HepG2 (cell line): ENCODE results near the gene SPON1. TPM values are rescaled to one million over a fixed set of nuclear protein-coding genes. Genes with fewer than 3 reads are reported as not detected.

Experiments
- ATAC-seq: fragments of 200-7000 bp; cut with Tn5 transposase; 3 replicates; pipeline ENCODE4 v1.9.1; 2020; ENCODE audit warnings: mild to moderate bottlenecking, moderate library complexity
- BruUV-seq: library from RNA; stranded (reverse); fragments of 400-500 nt; replicated peaks from 2 replicates; lab custom pipeline; 2021; lab: Mats Ljungman, UMichigan
- CTCF ChIA-PET: fragments of 300-600 bp; formaldehyde crosslinking; extraction: SDS; loops from one replicate; lab custom pipeline; 2021; ENCODE audit warnings: low total read pairs, inconsistent platforms, low intra/inter-chr PET ratio; lab: Yijun Ruan, JAX
- POLR2A ChIA-PET: fragments of 350-600 bp; sonication (Branson Sonifier 250); formaldehyde crosslinking; loops from one replicate; lab custom pipeline; 2020; ENCODE audit warnings: antibody characterized with exemption, inconsistent platforms; lab: Yijun Ruan, JAX
- DNase-seq: peaks from one replicate; pipeline ENCODE4 v3.0.0-alpha.2; 2015; ENCODE audit warnings: low spot score
- FAIRE-seq: peaks from 3 replicates; lab custom pipeline; 2011; peaks lifted over from hg19 to GRCh38; lab: Jason Lieb, UNC
- H2AFZ ChIP-seq: one replicate; pipeline ENCODE4 v1.6.1; 2011; ENCODE audit warnings: low read length, inconsistent platforms
- H3K27ac ChIP-seq: fragments of 300-600 bp; 3 replicates; pipeline ENCODE4 v1.8.0; 2011; ENCODE audit warnings: mixed run types, mild to moderate bottlenecking, mixed read lengths, low read length, inconsistent platforms; ENCODE audit not compliant: insufficient read depth; ENCODE audit errors: extremely low read length
- H3K27me3 ChIP-seq, 2 experiments: fragments of 200-600 bp in 1 of 2; 2 replicates in 1 of 2; 3 replicates in 1 of 2; pipeline versions ENCODE4 v1.6.0 to v1.8.0; 2011; ENCODE audit warnings: low read length in 2 of 2, mild to moderate bottlenecking in 2 of 2, moderate library complexity in 2 of 2, inconsistent platforms in 1 of 2; ENCODE audit not compliant: insufficient read depth in 2 of 2, control insufficient read depth in 1 of 2
- H3K36me3 ChIP-seq, 2 experiments: fragments of 200-600 bp in 1 of 2; replicated peaks in 1 of 2; 2 replicates in 1 of 2; 3 replicates in 1 of 2; pipeline versions ENCODE4 v1.5.1 to v1.8.0; 2011; ENCODE audit warnings: low read length in 2 of 2, inconsistent platforms in 1 of 2; ENCODE audit not compliant: insufficient read depth in 2 of 2, control insufficient read depth in 1 of 2
- H3K4me1 ChIP-seq: 2 replicates; pipeline ENCODE4 v1.5.1; 2012; ENCODE audit warnings: low read length, inconsistent platforms; ENCODE audit not compliant: insufficient read depth
- H3K4me2 ChIP-seq: 2 replicates; pipeline ENCODE4 v1.6.0; 2011; ENCODE audit warnings: low read depth, low read length, inconsistent platforms
- H3K4me3 ChIP-seq, 3 experiments: fragments of 200-600 bp in 1 of 3; sonication (generic), shearing (Covaris generic) in 1 of 3; replicated peaks in 1 of 3; 2 replicates each; pipeline ENCODE4 v1.5.1; 2011 to 2016; ENCODE audit warnings: low read length in 3 of 3, inconsistent platforms in 2 of 3, low read depth in 2 of 3, mild to moderate bottlenecking in 2 of 3, control low read depth in 1 of 3, mixed read lengths in 1 of 3; ENCODE audit not compliant: insufficient read depth in 1 of 3
- H3K79me2 ChIP-seq: one replicate; pipeline ENCODE4 v1.6.1; 2011; ENCODE audit warnings: low read length, inconsistent platforms; ENCODE audit not compliant: insufficient read depth
- H3K9ac ChIP-seq: 2 replicates; pipeline ENCODE4 v1.6.0; 2011; ENCODE audit warnings: mild to moderate bottlenecking, low read depth, low read length, inconsistent platforms; ENCODE audit not compliant: insufficient read depth
- H3K9me3 ChIP-seq: 2 replicates; pipeline ENCODE4 v1.5.1; 2012; ENCODE audit warnings: mild to moderate bottlenecking, low read length
- H4K20me1 ChIP-seq: 2 replicates; pipeline ENCODE4 v1.6.0; 2011; ENCODE audit warnings: inconsistent platforms, mild to moderate bottlenecking, low read length, moderate library complexity; ENCODE audit not compliant: insufficient read depth
- E2F1 ChIP-seq: sonication (generic); formaldehyde crosslinking; IDR thresholded peaks from 2 replicates; pipeline ENCODE4 v1.5.0; 2020; ENCODE audit warnings: missing genetic modification reagents
- HCFC1 ChIP-seq: fragments of 150-350 bp; IDR thresholded peaks from 2 replicates; pipeline ENCODE4 v1.6.1; 2014; ENCODE audit warnings: low read depth, low read length
- ISL2 ChIP-seq: sonication (generic); formaldehyde crosslinking; IDR thresholded peaks from 2 replicates; pipeline ENCODE4 v1.5.0; 2020; ENCODE audit warnings: missing genetic modification reagents
- MAX ChIP-seq: IDR thresholded peaks from 2 replicates; pipeline ENCODE4 v1.6.1; 2012; ENCODE audit warnings: inconsistent platforms
- MTERF4 ChIP-seq: sonication (generic); formaldehyde crosslinking; IDR thresholded peaks from 2 replicates; pipeline ENCODE4 v1.8.0; 2023; ENCODE audit warnings: mild to moderate bottlenecking, missing genetic modification reagents
- RARA ChIP-seq: IDR thresholded peaks from 2 replicates; pipeline ENCODE4 v1.6.1; 2016; ENCODE audit warnings: missing genetic modification reagents, missing compliant biosample characterization
- RBM22 ChIP-seq: fragments of 200-400 bp; formaldehyde crosslinking; optimal IDR thresholded peaks from 2 replicates; pipeline ENCODE3; 2017; ENCODE audit warnings: mild to moderate bottlenecking, low read length, moderate library complexity
- RXRB ChIP-seq: IDR thresholded peaks from 2 replicates; pipeline ENCODE4 v1.6.1; 2016; ENCODE audit warnings: borderline replicate concordance, missing genetic modification reagents, missing compliant biosample characterization
- TSC22D2 ChIP-seq: sonication (generic); formaldehyde crosslinking; IDR thresholded peaks from 2 replicates; pipeline ENCODE4 v1.5.1; 2020; ENCODE audit warnings: missing genetic modification reagents, mild to moderate bottlenecking, borderline replicate concordance
- YEATS2 ChIP-seq: sonication (generic); formaldehyde crosslinking; IDR thresholded peaks from 2 replicates; pipeline ENCODE4 v1.4.0; 2020; ENCODE audit warnings: missing genetic modification reagents, borderline replicate concordance
- ZBTB1 ChIP-seq: sonication (generic); formaldehyde crosslinking; IDR thresholded peaks from 2 replicates; pipeline ENCODE4 v1.4.0; 2020; ENCODE audit warnings: missing genetic modification reagents, borderline replicate concordance
- ZNF513 ChIP-seq: sonication (generic); formaldehyde crosslinking; conservative IDR thresholded peaks from 2 replicates; pipeline ENCODE4 v1.5.0; 2020; ENCODE audit warnings: missing genetic modification reagents
- ZNF761 ChIP-seq: sonication (generic); formaldehyde crosslinking; conservative IDR thresholded peaks from 2 replicates; pipeline ENCODE4 v1.4.0; 2020; ENCODE audit warnings: mild to moderate bottlenecking, missing genetic modification reagents
- ZSCAN22 ChIP-seq: sonication (generic); formaldehyde crosslinking; IDR thresholded peaks from 2 replicates; pipeline ENCODE4 v1.4.0; 2020; ENCODE audit warnings: mild to moderate bottlenecking, missing genetic modification reagents
- WGBS: methylation state at CpG from one replicate; pipeline ENCODE4 v1.1.6; 2017; ENCODE audit warnings: low lambda C conversion rate; 5-methylcytosine and 5-hydroxymethylcytosine counted together
- in situ Hi-C: cut with HindIII; loops from 2 replicates; pipeline ENCODE4 v1.10.0; 2017; ENCODE audit warnings: low pct_unique_long_range_greater_than_20kb; ENCODE audit not compliant: extremely low pct_ligation_motif_present
- intact Hi-C: fragments of 100-400 bp; cut with micrococcal nuclease; formaldehyde crosslinking; loops from one replicate; pipeline ENCODE4 v1.10.0; 2022; ENCODE audit not compliant: unreplicated experiment
- polyA plus RNA-seq, 8 experiments: library from polyadenylated mRNA; depleted of rRNA in 3 of 8; stranded (reverse) in 7 of 8; unstranded in 1 of 8; fragments of >200 nt; fragmentation: Illumina TruSeq in 4 of 8; extraction: Trizol in 4 of 8; gene quantifications; 2 replicates each; pipeline versions ENCODE4 v1.2.1 to v1.2.3, GENCODE V29; 2011 to 2016; ENCODE audit warnings: low read depth in 4 of 8, missing spikeins in 1 of 8, mixed read lengths in 1 of 8; ENCODE audit not compliant: insufficient read depth in 1 of 8
- total RNA-seq, 5 experiments: library from RNA; depleted of rRNA; stranded (reverse); fragments of >200 nt; fragmentation: Illumina TruSeq; extraction: Trizol; gene quantifications; 2 replicates each; pipeline ENCODE4 v1.2.3, GENCODE V29; 2016; ENCODE audit warnings: low read depth in 1 of 5

SPON1 gene
- total and polyA plus RNA-seq, 2 of the 13 experiments (the other 11 are each of a cell fraction or from before 2014, with no cell fraction given), result not detected

- WGBS, result 93% methylated on average over 8 of the region's 8 CpGs
- Histone ChIP-seq H3K4me3 (no peak overlapping the region), H2AFZ (no peak overlapping the region), H3K79me2 (no peaks in the 10 kb centered on the region), H3K27me3 (no peaks in the 10 kb centered on the region), H4K20me1 (no peaks in the 10 kb centered on the region), H3K27ac (no peak overlapping the region), H3K9me3 (no peaks in the 10 kb centered on the region), H3K9ac (no peak overlapping the region), H3K4me1 (peaks cover 11% of the 10 kb centered on the region), H3K36me3 (no peaks in the 10 kb centered on the region), H3K4me2 (no peak overlapping the region)
- ChIA-PET CTCF (no interaction called here), POLR2A (no interaction called here)
- no TSS peak for BruUV-seq
- FAIRE-seq (no peak), ATAC-seq (no peak), DNase-seq (no peak)
- peak; percentile 73 for TF ChIP-seq RBM22
- no peak for TF ChIP-seq E2F1
- no peak for TF ChIP-seq ZBTB1 (CRISPR knock-in tag)
- intact Hi-C loops, result no loop called here
- in situ Hi-C loops, result no loop called here
Measured at GRCh38 chr11:14262271-14262846, 299.8 kb downstream of the SPON1 start.

- no TSS peak for BruUV-seq
- CTCF ChIA-PET, result no interaction called here
- H4K20me1 ChIP-seq, result no peaks in the 10 kb centered on the region
- 100% methylated on average over 1 of the region's 2 CpGs for whole genome bisulfite sequencing
- H2AFZ ChIP-seq, result no peak overlapping the region
- no peak overlapping the region for H3K9ac ChIP-seq
- H3K9me3 ChIP-seq, result no peaks in the 10 kb centered on the region
- H3K4me2 ChIP-seq, result no peak overlapping the region
- no peaks in the 10 kb centered on the region for H3K79me2 ChIP-seq
- H3K4me1 ChIP-seq, result no peaks in the 10 kb centered on the region
- no peak overlapping the region for H3K27ac ChIP-seq
- no peak for FAIRE-seq
- no peaks in the 10 kb centered on the region for H3K36me3 ChIP-seq
- no peak overlapping the region for H3K4me3 ChIP-seq
- ATAC-seq, result no peak; the same call in 2 of the 3 replicates
- no peak for DNase-seq
- POLR2A ChIA-PET, result no interaction called here
- in situ Hi-C loops, result no loop called here
- intact Hi-C loops, result no loop called here
- H3K27me3 ChIP-seq, result no peaks in the 10 kb centered on the region; a peak in 1 of 5 replicates
- TF ChIP-seq RARA (CRISPR knock-in tag) (no peak), RXRB (CRISPR knock-in tag) (no peak), ISL2 (CRISPR knock-in tag) (no peak), MAX (no peak), TSC22D2 (CRISPR knock-in tag) (no peak), MTERF4 (no peak), YEATS2 (CRISPR knock-in tag) (no peak), ZNF513 (CRISPR knock-in tag) (no peak), ZSCAN22 (no peak), ZNF761 (CRISPR knock-in tag) (no peak), HCFC1 (no peak)
Measured at GRCh38 chr11:14264966-14265365, 302.4 kb downstream of the SPON1 start.
